ENCODE data around the gene BRI3. TPM values are rescaled to one million over a fixed set of nuclear protein-coding genes. Genes with fewer than 3 reads are reported as not detected.

The BRI3 gene
- total RNA-seq, 1 donor from 2014 or later = 22.2 TPM

GRCh38 chr7:98287486-98287959 lies 6.0 kb downstream of the BRI3 start:
- Mint-ChIP-seq H3K36me3 (peaks cover 7% of the 10 kb centered on the region), H3K9me3 (no peaks in the 10 kb centered on the region), H3K4me3 (no peak overlapping the region), H3K27me3 (ENCODE audit: insufficient read depth, low read depth) (peaks cover 3% of the 10 kb centered on the region), H3K4me1 (peaks cover 17% of the 10 kb centered on the region), H3K27ac (no peak overlapping the region)
- H3K27me3 ChIP-seq = no peaks in the 10 kb centered on the region
- no peak overlapping the region for H2AFZ ChIP-seq (replicated peaks)
- H3K4me1 ChIP-seq = peaks cover 7% of the 10 kb centered on the region
- TF ChIP-seq EZH2 (IDR thresholded peaks at IDR 0.05) (no peak), CTCF (IDR thresholded peaks at IDR 0.05) (no peak), EZH2phosphoT487 (IDR thresholded peaks at IDR 0.05) (no peak)
- no peaks in the 10 kb centered on the region for H3K36me3 ChIP-seq
- H4K20me1 ChIP-seq (ENCODE audit: low read depth) = peaks cover 79% of the 10 kb centered on the region
- no peaks in the 10 kb centered on the region for H3K9me3 ChIP-seq (ENCODE audit: low read depth)
- no peak overlapping the region for H3K9ac ChIP-seq
- no peak overlapping the region for H3K27ac ChIP-seq
- peaks cover 64% of the 10 kb centered on the region for H3K79me2 ChIP-seq (ENCODE audit: low read depth)
- no peak overlapping the region for H3K4me3 ChIP-seq
- DNase-seq (ENCODE audit: low spot score) = no peak
- no peak overlapping the region for H3K4me2 ChIP-seq
- no peaks in the 10 kb centered on the region for H3F3A ChIP-seq (ENCODE audit: low read depth)

DNA sequence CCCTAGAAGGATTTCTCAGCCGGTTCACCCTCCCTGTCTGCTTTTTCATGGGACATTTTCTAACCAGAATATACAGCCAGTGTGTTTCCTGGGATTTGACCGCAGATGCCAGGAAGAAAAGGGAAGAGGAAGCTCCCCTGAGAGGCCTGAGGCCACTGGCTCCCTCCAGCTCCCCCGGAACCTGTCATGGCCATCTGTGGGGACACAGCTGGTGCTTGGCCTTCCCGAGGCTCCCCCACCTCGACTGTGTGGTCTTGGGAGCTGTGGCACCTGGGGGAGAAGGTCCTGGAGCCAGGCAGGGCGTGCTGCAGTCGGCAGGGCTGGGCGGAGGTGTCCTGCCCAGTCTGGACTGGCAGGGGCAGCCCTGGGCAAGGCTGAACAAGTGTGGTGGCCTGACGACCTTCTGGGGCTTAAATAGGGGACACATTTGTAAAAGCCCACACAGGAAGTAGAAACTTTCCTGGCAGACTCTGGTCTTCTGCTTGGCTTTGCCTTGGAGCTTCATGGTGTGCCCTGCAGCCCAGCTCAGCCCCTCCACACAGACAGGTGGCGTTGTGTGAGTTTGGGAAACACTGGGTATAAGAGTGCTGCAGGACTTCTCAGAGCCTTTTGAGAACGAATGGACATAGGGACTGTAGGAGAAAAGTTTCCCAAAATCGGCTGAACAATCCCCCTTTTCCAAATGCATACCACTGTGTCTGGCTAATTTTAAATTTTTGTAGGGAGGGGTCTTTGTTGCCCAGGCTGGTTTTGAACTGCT lies 6.8 kb downstream of the BRI3 start:
- Histone ChIP-seq H3K79me2 (ENCODE audit: low read depth) (peaks cover 56% of the 10 kb centered on the region), H4K20me1 (ENCODE audit: low read depth) (peaks cover 72% of the 10 kb centered on the region), H3F3A (ENCODE audit: low read depth) (no peaks in the 10 kb centered on the region), H3K36me3 (no peaks in the 10 kb centered on the region), H3K4me2 (no peak overlapping the region), H2AFZ (replicated peaks) (no peak overlapping the region), H3K4me1 (no peaks in the 10 kb centered on the region), H3K9me3 (ENCODE audit: low read depth) (no peaks in the 10 kb centered on the region), H3K9ac (no peak overlapping the region), H3K27me3 (no peaks in the 10 kb centered on the region), H3K27ac (no peak overlapping the region), H3K4me3 (no peak overlapping the region)
- Mint-ChIP-seq H3K27me3 (ENCODE audit: insufficient read depth, low read depth) (peaks cover 3% of the 10 kb centered on the region), H3K36me3 (peaks cover 3% of the 10 kb centered on the region), H3K4me1 (peaks cover 10% of the 10 kb centered on the region), H3K4me3 (no peak overlapping the region), H3K9me3 (no peaks in the 10 kb centered on the region), H3K27ac (peak overlapping the region; percentile 62)
- DNase-seq (ENCODE audit: low spot score) = no peak
- TF ChIP-seq EZH2phosphoT487 (IDR thresholded peaks at IDR 0.05) = no peak
- no peak for TF ChIP-seq CTCF (IDR thresholded peaks at IDR 0.05)
- no peak for TF ChIP-seq EZH2 (IDR thresholded peaks at IDR 0.05)

- TF ChIP-seq EZH2 (IDR thresholded peaks at IDR 0.05) (no peak), EZH2phosphoT487 (IDR thresholded peaks at IDR 0.05) (no peak), CTCF (IDR thresholded peaks at IDR 0.05) (no peak)
- Mint-ChIP-seq H3K4me1 (peaks cover 10% of the 10 kb centered on the region), H3K4me3 (no peak overlapping the region), H3K27me3 (ENCODE audit: insufficient read depth, low read depth) (peaks cover 3% of the 10 kb centered on the region), H3K36me3 (peaks cover 3% of the 10 kb centered on the region), H3K9me3 (no peaks in the 10 kb centered on the region), H3K27ac (peak overlapping the region; percentile 42)
- no peak for DNase-seq (ENCODE audit: low spot score)
- H3F3A ChIP-seq (ENCODE audit: low read depth) = peaks cover 4% of the 10 kb centered on the region
- H3K27me3 ChIP-seq = no peaks in the 10 kb centered on the region
- no peaks in the 10 kb centered on the region for H3K36me3 ChIP-seq
- H3K27ac ChIP-seq = no peak overlapping the region
- H3K9ac ChIP-seq = no peak overlapping the region
- H3K4me3 ChIP-seq = no peak overlapping the region
- peaks cover 67% of the 10 kb centered on the region for H4K20me1 ChIP-seq (ENCODE audit: low read depth)
- no peaks in the 10 kb centered on the region for H3K9me3 ChIP-seq (ENCODE audit: low read depth)
- no peaks in the 10 kb centered on the region for H3K4me1 ChIP-seq
- H3K79me2 ChIP-seq (ENCODE audit: low read depth) = peaks cover 47% of the 10 kb centered on the region
- H3K4me2 ChIP-seq = no peak overlapping the region
- H2AFZ ChIP-seq (replicated peaks) = no peak overlapping the region
Observed at GRCh38 chr7:98289333-98289875, 7.9 kb downstream of the BRI3 start.
